ENCODE data around the gene DEF6. TPM values are rescaled to one million over a fixed set of nuclear protein-coding genes. Genes with fewer than 3 reads are reported as not detected.
A peak's percentile ranks its signal among the peaks of the same experiment; 100 is the strongest.

The DEF6 gene
- total RNA-seq, 1 donor from 2014 or later, result 20.1 TPM

DNA sequence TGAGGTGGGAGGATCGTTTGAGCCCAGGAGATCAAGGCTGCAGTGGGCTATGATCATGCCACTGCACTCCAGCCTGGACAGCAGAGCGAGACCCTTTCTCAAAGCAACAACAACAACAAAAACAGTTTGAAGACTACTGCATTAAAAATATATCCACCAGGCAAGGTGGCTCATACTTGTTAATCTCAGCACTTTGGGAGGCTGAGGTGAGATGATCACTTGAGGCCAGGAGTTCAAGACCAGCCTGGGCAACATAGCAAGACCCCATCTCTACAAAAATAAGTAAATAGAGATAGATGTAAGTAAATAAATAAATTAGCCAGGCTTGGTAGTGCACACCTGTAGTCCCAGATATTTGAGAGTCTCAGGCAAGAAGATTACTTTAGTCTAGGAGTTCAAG, 25.6 kb upstream of the DEF6 start:
- Histone ChIP-seq H3K4me1 (peaks cover 7 to 21% of the 10 kb centered on the region in 2 donors), H3K9me3 (no peaks in the 10 kb centered on the region), H3K27ac (no peak overlapping the region), H3K36me3 (no peaks in the 10 kb centered on the region), H3K27me3 (no peaks in the 10 kb centered on the region), H3K4me3 (no peak overlapping the region)
- intact Hi-C loops (cut with DNase I), result no loop called here
- DNase-seq (ENCODE audit: low spot score in 2 of 2), result no peak
- TF ChIP-seq, protein P1, sequence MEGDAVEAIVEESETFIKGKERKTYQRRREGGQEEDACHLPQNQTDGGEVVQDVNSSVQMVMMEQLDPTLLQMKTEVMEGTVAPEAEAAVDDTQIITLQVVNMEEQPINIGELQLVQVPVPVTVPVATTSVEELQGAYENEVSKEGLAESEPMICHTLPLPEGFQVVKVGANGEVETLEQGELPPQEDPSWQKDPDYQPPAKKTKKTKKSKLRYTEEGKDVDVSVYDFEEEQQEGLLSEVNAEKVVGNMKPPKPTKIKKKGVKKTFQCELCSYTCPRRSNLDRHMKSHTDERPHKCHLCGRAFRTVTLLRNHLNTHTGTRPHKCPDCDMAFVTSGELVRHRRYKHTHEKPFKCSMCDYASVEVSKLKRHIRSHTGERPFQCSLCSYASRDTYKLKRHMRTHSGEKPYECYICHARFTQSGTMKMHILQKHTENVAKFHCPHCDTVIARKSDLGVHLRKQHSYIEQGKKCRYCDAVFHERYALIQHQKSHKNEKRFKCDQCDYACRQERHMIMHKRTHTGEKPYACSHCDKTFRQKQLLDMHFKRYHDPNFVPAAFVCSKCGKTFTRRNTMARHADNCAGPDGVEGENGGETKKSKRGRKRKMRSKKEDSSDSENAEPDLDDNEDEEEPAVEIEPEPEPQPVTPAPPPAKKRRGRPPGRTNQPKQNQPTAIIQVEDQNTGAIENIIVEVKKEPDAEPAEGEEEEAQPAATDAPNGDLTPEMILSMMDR (IDR thresholded peaks at IDR 0.05), result no peak

DNA sequence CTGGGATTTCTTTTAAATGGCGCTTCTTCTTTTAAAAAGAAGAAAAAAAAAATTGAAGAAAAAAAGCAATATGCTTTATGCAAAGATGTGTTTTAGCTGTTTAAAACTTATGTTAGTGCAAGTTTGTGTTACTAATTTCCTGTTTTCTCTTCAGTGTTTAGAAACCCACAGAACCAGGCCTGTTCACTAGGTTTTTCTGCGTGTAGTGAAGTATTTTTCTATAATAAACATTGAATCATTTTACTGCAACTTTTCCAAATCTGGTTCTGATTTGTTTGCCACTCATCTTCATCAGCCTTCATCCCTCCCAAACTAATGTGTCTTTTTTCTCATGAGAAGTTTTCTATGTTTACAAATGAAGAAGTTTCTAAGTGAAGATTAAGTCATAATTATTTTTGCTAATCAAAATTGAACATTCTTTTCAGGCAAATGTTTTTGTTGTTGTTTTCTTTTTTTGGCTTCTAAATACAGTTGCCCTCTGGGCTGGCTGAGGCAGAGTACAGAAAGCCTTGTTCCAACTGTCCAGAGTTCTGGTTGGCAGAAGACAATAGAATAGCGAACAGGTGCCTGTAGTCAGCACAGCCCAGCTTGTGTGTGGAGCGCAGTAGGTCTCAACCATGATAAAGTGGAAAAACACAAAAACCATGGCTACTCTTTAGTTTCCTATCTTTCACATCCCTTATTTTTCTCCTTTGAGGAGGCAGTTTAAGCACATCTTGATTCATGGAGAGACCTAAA, 23.6 kb upstream of the DEF6 start:
- intact Hi-C loops (cut with DNase I), result no loop called here
- H3K27ac ChIP-seq, result peak overlapping the region; percentile 74 to 81

DNA sequence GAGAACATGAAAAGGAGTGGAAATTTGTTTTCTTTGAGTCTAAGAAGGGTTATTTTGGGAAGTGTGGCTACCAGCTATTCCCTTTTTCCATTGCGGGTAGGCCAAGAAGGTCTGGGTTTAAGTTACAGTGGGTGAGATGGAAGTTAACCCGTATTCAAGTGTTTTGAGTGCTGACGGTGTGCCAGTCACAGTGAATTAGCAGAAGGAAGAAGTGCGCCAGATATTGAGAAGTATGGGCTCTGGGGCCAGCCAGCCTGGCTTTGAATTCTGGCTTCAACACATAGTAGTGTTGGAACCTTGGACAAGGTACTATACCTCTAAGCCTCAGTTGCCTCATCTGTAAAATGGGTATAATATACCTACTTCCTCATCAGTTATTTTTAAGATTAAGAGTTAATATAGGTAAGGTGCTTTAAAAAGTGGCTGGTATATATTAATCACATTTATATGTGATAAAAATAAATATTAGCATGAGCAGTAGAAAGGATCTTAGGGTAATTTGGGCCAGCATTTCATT, 21.8 kb upstream of the DEF6 start:
- Histone ChIP-seq H3K4me3 (peak overlapping the region in 1 of 2 donors; percentile 37), H3K4me1 (peaks cover 7 to 21% of the 10 kb centered on the region in 2 donors), H3K9me3 (no peaks in the 10 kb centered on the region), H3K36me3 (no peaks in the 10 kb centered on the region), H3K27ac (peak overlapping the region; percentile 74 to 81), H3K27me3 (no peaks in the 10 kb centered on the region)
- TF ChIP-seq, protein P1 (IDR thresholded peaks at IDR 0.05), result no peak
- intact Hi-C loops (cut with DNase I), result no loop called here
- no peak for DNase-seq (ENCODE audit: low spot score in 2 of 2)

More for the DNA sequence above, 23.6 kb upstream of the DEF6 start:
- TF ChIP-seq, protein P1 (IDR thresholded peaks at IDR 0.05), result no peak
- H3K9me3 ChIP-seq, result no peaks in the 10 kb centered on the region
- no peak for DNase-seq (ENCODE audit: low spot score in 2 of 2)
- no peak overlapping the region for H3K4me3 ChIP-seq
- H3K4me1 ChIP-seq, result peaks cover 7 to 21% of the 10 kb centered on the region in 2 donors
- H3K27me3 ChIP-seq, result no peaks in the 10 kb centered on the region
- H3K36me3 ChIP-seq, result no peaks in the 10 kb centered on the region

- Histone ChIP-seq H3K9me3 (no peaks in the 10 kb centered on the region), H3K27me3 (no peaks in the 10 kb centered on the region), H3K36me3 (peaks cover 10 to 27% of the 10 kb centered on the region in 2 donors), H3K4me1 (peaks cover 7 to 21% of the 10 kb centered on the region in 2 donors), H3K27ac (no peak overlapping the region), H3K4me3 (no peak overlapping the region)
- DNase-seq (ENCODE audit: low spot score in 2 of 2), result no peak
- intact Hi-C loops (cut with DNase I), result no loop called here
- TF ChIP-seq, protein P1 (IDR thresholded peaks at IDR 0.05), result no peak
Measured at GRCh38 chr6:35278708-35279107, 18.9 kb upstream of the DEF6 start.

GRCh38 chr6:35280903-35281302, 16.7 kb upstream of the DEF6 start:
- peaks cover 27 to 49% of the 10 kb centered on the region in 2 donors for H3K36me3 ChIP-seq
- intact Hi-C loops (cut with DNase I), result no loop called here
- H3K27me3 ChIP-seq, result no peaks in the 10 kb centered on the region
- H3K4me1 ChIP-seq, result peaks cover 0 to 3% of the 10 kb centered on the region in 2 donors
- DNase-seq (ENCODE audit: low spot score in 2 of 2), result no peak
- no peaks in the 10 kb centered on the region for H3K9me3 ChIP-seq
- TF ChIP-seq, protein P1 (IDR thresholded peaks at IDR 0.05), result no peak
- H3K27ac ChIP-seq, result no peak overlapping the region
- H3K4me3 ChIP-seq, result no peak overlapping the region
